ENCODE results near the gene FAM133A. TPM values are rescaled to one million over a fixed set of nuclear protein-coding genes. Genes with fewer than 3 reads are reported as not detected.

FAM133A gene
- total RNA-seq = not detected
- total RNA-seq = 0.08 to 0.12 reads per million in 2 donors

GRCh38 chrX:93673869-93674271, at the start of gene FAM133A:
Gene FAM133A (plus strand): TSS chrX:93674206. CDS start chrX:93709420, 35,214 bp downstream.
- ATAC-seq (peak; percentile 19), DNase-seq (no peak)
- peak within 1 kb of the TSS; percentile 94 for H3K4me3 Mint-ChIP-seq
- peaks cover 15% of the 10 kb centered on the region for H3K4me1 Mint-ChIP-seq
- H3K27ac Mint-ChIP-seq = peak within 1 kb of the TSS; percentile 93
- H3K36me3 Mint-ChIP-seq (ENCODE audit: low read depth) = no peaks in the 10 kb centered on the region
- no peaks in the 10 kb centered on the region for H3K27me3 Mint-ChIP-seq
- no peaks in the 10 kb centered on the region for H3K9me3 ChIP-seq (ENCODE audit: control insufficient read depth, low read length, poor library complexity, severe bottlenecking)

GRCh38 chrX:93637591-93637990, 36.4 kb upstream of the FAM133A start:
- H3K9me3 ChIP-seq (ENCODE audit: control insufficient read depth, low read length, poor library complexity, severe bottlenecking) = no peaks in the 10 kb centered on the region
- no peaks in the 10 kb centered on the region for H3K27me3 Mint-ChIP-seq
- H3K4me1 Mint-ChIP-seq = no peaks in the 10 kb centered on the region
- no peak overlapping the region for H3K27ac Mint-ChIP-seq
- H3K36me3 Mint-ChIP-seq (ENCODE audit: low read depth) = no peaks in the 10 kb centered on the region
- ATAC-seq (no peak), DNase-seq (no peak)
- H3K4me3 Mint-ChIP-seq = no peak overlapping the region

GRCh38 chrX:93649381-93649780, 24.6 kb upstream of the FAM133A start:
- no peaks in the 10 kb centered on the region for H3K9me3 ChIP-seq (ENCODE audit: control insufficient read depth, low read length, poor library complexity, severe bottlenecking)
- H3K4me1 Mint-ChIP-seq = no peaks in the 10 kb centered on the region
- DNase-seq (no peak), ATAC-seq (no peak)
- no peak overlapping the region for H3K4me3 Mint-ChIP-seq
- H3K27ac Mint-ChIP-seq = no peak overlapping the region
- H3K27me3 Mint-ChIP-seq = no peaks in the 10 kb centered on the region
- H3K36me3 Mint-ChIP-seq (ENCODE audit: low read depth) = no peaks in the 10 kb centered on the region

- H3K36me3 Mint-ChIP-seq (ENCODE audit: low read depth) = peaks cover 2% of the 10 kb centered on the region
- ATAC-seq (no peak), DNase-seq (no peak)
- no peak overlapping the region for H3K27ac Mint-ChIP-seq
- peaks cover 2% of the 10 kb centered on the region for H3K27me3 Mint-ChIP-seq
- H3K4me1 Mint-ChIP-seq = no peaks in the 10 kb centered on the region
- no peaks in the 10 kb centered on the region for H3K9me3 ChIP-seq (ENCODE audit: control insufficient read depth, low read length, poor library complexity, severe bottlenecking)
- H3K4me3 Mint-ChIP-seq = no peak overlapping the region
Observed at GRCh38 chrX:93660575-93660974, 13.4 kb upstream of the FAM133A start.

- H3K27me3 Mint-ChIP-seq = no peaks in the 10 kb centered on the region
- no peaks in the 10 kb centered on the region for H3K9me3 ChIP-seq (ENCODE audit: control insufficient read depth, low read length, poor library complexity, severe bottlenecking)
- H3K4me1 Mint-ChIP-seq = peaks cover 17% of the 10 kb centered on the region
- no peaks in the 10 kb centered on the region for H3K36me3 Mint-ChIP-seq (ENCODE audit: low read depth)
- peak; percentile 79 for ATAC-seq
- DNase-seq = peak; percentile 16 to 40 (median 22)
- peak within 1 kb of the TSS; percentile 94 for H3K4me3 Mint-ChIP-seq
- H3K27ac Mint-ChIP-seq = peak within 1 kb of the TSS; percentile 93
Observed at GRCh38 chrX:93673056-93673868, 744 bp upstream of the FAM133A start, which contains the start of gene NAP1L3. Gene NAP1L3 (minus strand): TSS chrX:93673578. CDS start chrX:93673304, 274 bp downstream.

- ATAC-seq (no peak), DNase-seq (no peak)
- H3K9me3 ChIP-seq (ENCODE audit: control insufficient read depth, low read length, poor library complexity, severe bottlenecking) = no peaks in the 10 kb centered on the region
- no peak overlapping the region for H3K27ac Mint-ChIP-seq
- H3K27me3 Mint-ChIP-seq = no peaks in the 10 kb centered on the region
- H3K36me3 Mint-ChIP-seq (ENCODE audit: low read depth) = no peaks in the 10 kb centered on the region
- peaks cover 2% of the 10 kb centered on the region for H3K4me1 Mint-ChIP-seq
- H3K4me3 Mint-ChIP-seq = no peak overlapping the region
Observed at GRCh38 chrX:93695981-93696380, 22.0 kb downstream of the FAM133A start.

GRCh38 chrX:93703701-93704100, 29.7 kb downstream of the FAM133A start:
- ATAC-seq = no peak
- no peaks in the 10 kb centered on the region for H3K9me3 ChIP-seq (ENCODE audit: control insufficient read depth, low read length, poor library complexity, severe bottlenecking)
- no peak for DNase-seq
- no peak overlapping the region for H3K4me3 Mint-ChIP-seq
- H3K4me1 Mint-ChIP-seq = no peaks in the 10 kb centered on the region
- no peak overlapping the region for H3K27ac Mint-ChIP-seq
- no peaks in the 10 kb centered on the region for H3K27me3 Mint-ChIP-seq
- no peaks in the 10 kb centered on the region for H3K36me3 Mint-ChIP-seq (ENCODE audit: low read depth)

GRCh38 chrX:93711076-93711475, 37.1 kb downstream of the FAM133A start:
- Mint-ChIP-seq H3K27ac (no peak overlapping the region), H3K36me3 (ENCODE audit: low read depth) (no peaks in the 10 kb centered on the region), H3K27me3 (no peaks in the 10 kb centered on the region), H3K4me3 (no peak overlapping the region), H3K4me1 (no peaks in the 10 kb centered on the region)
- H3K9me3 ChIP-seq (ENCODE audit: control insufficient read depth, low read length, poor library complexity, severe bottlenecking) = no peaks in the 10 kb centered on the region
- ATAC-seq (no peak), DNase-seq (no peak)

GRCh38 chrX:93741811-93742210, 67.8 kb downstream of the FAM133A start:
- no peak overlapping the region for H3K27ac Mint-ChIP-seq
- peaks cover 2% of the 10 kb centered on the region for H3K4me1 Mint-ChIP-seq
- H3K9me3 ChIP-seq (ENCODE audit: control insufficient read depth, low read length, poor library complexity, severe bottlenecking) = no peaks in the 10 kb centered on the region
- ATAC-seq = no peak
- no peaks in the 10 kb centered on the region for H3K27me3 Mint-ChIP-seq
- H3K36me3 Mint-ChIP-seq (ENCODE audit: low read depth) = no peaks in the 10 kb centered on the region
- no peak for DNase-seq
- H3K4me3 Mint-ChIP-seq = no peak overlapping the region

GRCh38 chrX:93760163-93760562, 86.2 kb downstream of the FAM133A start:
- no peak overlapping the region for H3K4me3 Mint-ChIP-seq
- H3K4me1 Mint-ChIP-seq = no peaks in the 10 kb centered on the region
- H3K9me3 ChIP-seq (ENCODE audit: control insufficient read depth, low read length, poor library complexity, severe bottlenecking) = no peaks in the 10 kb centered on the region
- ATAC-seq (no peak), DNase-seq (no peak)
- no peak overlapping the region for H3K27ac Mint-ChIP-seq
- H3K36me3 Mint-ChIP-seq (ENCODE audit: low read depth) = no peaks in the 10 kb centered on the region
- no peaks in the 10 kb centered on the region for H3K27me3 Mint-ChIP-seq

Other genes starting within 250 kb of the FAM133A start
- 1 to 10 TPM; 3.9 to 5.0 TPM for gene NAP1L3, start 628 bp upstream of the FAM133A start, total RNA-seq